Neural progenitor cell (in vitro differentiated cells): ENCODE measurements around the gene EHBP1.
"Not testable (repeated sequence)": the region's sequence is repeated elsewhere in the genome, so short reads cannot be mapped to it uniquely, and the experiment has no call there.

Source experiments
- CTCF ChIP-seq: fragments of 200-600 bp; sonication (generic); IDR thresholded peaks from 2 replicates; pipeline ENCODE4 v1.5.1; 2017; ENCODE audit warnings: antibody characterized with exemption, mild to moderate bottlenecking
- EZH2 ChIP-seq: fragments of 200-600 bp; sonication (generic); IDR thresholded peaks from 2 replicates; pipeline ENCODE4 v1.6.1; 2017; ENCODE audit warnings: antibody characterized with exemption, mild to moderate bottlenecking, moderate library complexity

DNA sequence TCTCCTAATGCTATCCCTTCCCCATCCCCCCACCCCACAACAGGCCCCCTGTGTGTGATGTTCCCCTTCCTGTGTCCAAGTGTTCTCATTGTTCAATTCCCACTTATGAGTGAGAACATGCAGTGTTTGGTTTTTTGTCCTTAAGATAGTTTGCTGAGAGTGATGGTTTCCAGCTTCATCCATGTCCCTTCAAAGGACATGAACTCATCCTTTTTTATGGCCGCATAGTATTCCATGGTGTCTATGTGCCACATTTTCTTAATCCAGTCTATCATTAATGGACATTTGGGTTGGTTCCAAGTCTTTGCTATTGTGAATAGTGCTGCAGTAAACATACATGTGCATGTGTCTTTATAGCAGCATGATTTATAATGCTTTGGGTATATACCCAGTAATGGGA is 43.6 kb downstream of the EHBP1 start:
- TF ChIP-seq CTCF, EZH2: not testable (repeated sequence)
